GM18502 (cell line): ENCODE results near the gene TRIM34.
"Not testable (repeated sequence)": the region's sequence is repeated elsewhere in the genome, so short reads cannot be mapped to it uniquely, and the experiment has no call there.

Source experiments
- ATAC-seq: cut with Tn5 transposase; IDR thresholded peaks from one replicate; pipeline ENCODE4 v1.9.1; 2021; ENCODE audit warnings: mild to moderate bottlenecking; ENCODE audit not compliant: unreplicated experiment, poor library complexity

The TRIM34 gene

GRCh38 chr11:5620651-5621521, 3.9 kb upstream of the TRIM34 start:
- no peak for ATAC-seq

- no peak for ATAC-seq
These were observed 3.2 kb upstream of the TRIM34 start for GRCh38 chr11:5621580-5621979.

- no peak for ATAC-seq
These were observed 2.0 kb upstream of the TRIM34 start for GRCh38 chr11:5622802-5623201.

- no peak for ATAC-seq
These were observed 480 bp downstream of the TRIM34 start for GRCh38 chr11:5625281-5625680.

GRCh38 chr11:5626196-5626595, 1.4 kb downstream of the TRIM34 start:
- ATAC-seq: no peak

- ATAC-seq: peak; percentile 10
These were observed 6.6 kb downstream of the TRIM34 start for GRCh38 chr11:5631417-5631816.

- peak; percentile 97 for ATAC-seq
These were observed 7.3 kb downstream of the TRIM34 start for GRCh38 chr11:5631969-5632635.

- no peak for ATAC-seq
These were observed 15.2 kb downstream of the TRIM34 start for GRCh38 chr11:5639953-5640352.

GRCh38 chr11:5643585-5643984, 18.8 kb downstream of the TRIM34 start:
- ATAC-seq: no peak

- ATAC-seq: no peak
These were observed 21.3 kb downstream of the TRIM34 start for GRCh38 chr11:5646139-5646538.

- ATAC-seq: no peak
These were observed 30.7 kb downstream of the TRIM34 start for GRCh38 chr11:5655474-5655873.

GRCh38 chr11:5656956-5657355, 32.2 kb downstream of the TRIM34 start:
- not testable (repeated sequence) for ATAC-seq

- no peak for ATAC-seq
These were observed 33.5 kb downstream of the TRIM34 start for GRCh38 chr11:5658318-5658717.

GRCh38 chr11:5663511-5663910, 38.7 kb downstream of the TRIM34 start:
- no peak for ATAC-seq

GRCh38 chr11:5665051-5665570, 40.3 kb downstream of the TRIM34 start:
- no peak for ATAC-seq

GRCh38 chr11:5665746-5666401, 41.1 kb downstream of the TRIM34 start:
- no peak for ATAC-seq

- ATAC-seq: no peak
These were observed 41.6 kb downstream of the TRIM34 start for GRCh38 chr11:5666402-5666793.

GRCh38 chr11:5671831-5672230, 47.0 kb downstream of the TRIM34 start:
- no peak for ATAC-seq

GRCh38 chr11:5674391-5674790, 49.6 kb downstream of the TRIM34 start:
- ATAC-seq: no peak

- ATAC-seq: no peak
These were observed 55.0 kb downstream of the TRIM34 start for GRCh38 chr11:5679811-5680210.

- not testable (repeated sequence) for ATAC-seq
These were observed 58.2 kb downstream of the TRIM34 start for GRCh38 chr11:5682890-5683441.
